Activated CD4-positive, alpha-beta memory T cell treated with anti-CD3 and anti-CD28 coated beads, Interleukin-2, amount 10 ng/mL, durations not matched to agents 7 days and 5 days (primary cell): Measurements from ENCODE around the gene IL12A. TPM values are rescaled to one million over a fixed set of nuclear protein-coding genes. Genes with fewer than 3 reads are reported as not detected.
A peak's percentile ranks its signal among the peaks of the same experiment; 100 is the strongest.

Experiments
- CTCF ChIA-PET: fragments of 350-600 bp; sonication (Branson Sonifier 250); formaldehyde crosslinking; loops from one replicate; lab custom pipeline; 2021; ENCODE audit warnings: antibody characterized with exemption, inconsistent platforms; lab: Charles Lee
- POLR2A ChIA-PET: fragments of 350-600 bp; sonication (Branson Sonifier 250); formaldehyde crosslinking; loops from one replicate; lab custom pipeline; 2021; ENCODE audit warnings: antibody characterized with exemption; lab: Charles Lee
- DNase-seq: peaks from one replicate; pipeline ENCODE4 v3.0.0-alpha.2; 2020
- H3K27ac Mint-ChIP-seq: one replicate; pipeline ENCODE4 v1.8.0; 2021; ENCODE audit warnings: mild to moderate bottlenecking, mixed read lengths
- H3K27me3 Mint-ChIP-seq: one replicate; pipeline ENCODE4 v1.8.0; 2021; ENCODE audit warnings: mixed read lengths
- H3K36me3 Mint-ChIP-seq: one replicate; pipeline ENCODE4 v1.8.0; 2021; ENCODE audit warnings: low read depth, mixed read lengths
- H3K4me1 Mint-ChIP-seq: one replicate; pipeline ENCODE4 v1.8.0; 2021; ENCODE audit warnings: mixed read lengths
- H3K4me3 Mint-ChIP-seq: one replicate; pipeline ENCODE4 v1.8.0; 2021; ENCODE audit warnings: mild to moderate bottlenecking, mixed read lengths
- H3K9me3 Mint-ChIP-seq: one replicate; pipeline ENCODE4 v1.8.0; 2021; ENCODE audit warnings: mixed read lengths
- total RNA-seq, 2 experiments: library from RNA; stranded (reverse); gene quantifications; one replicate each; pipeline ENCODE4 v1.2.3, GENCODE V29; 2021

The IL12A gene
- 1 to 10 TPM in 1 of 2 experiments, under 1 TPM in 1; 0.55 to 1.4 TPM for total RNA-seq

DNA sequence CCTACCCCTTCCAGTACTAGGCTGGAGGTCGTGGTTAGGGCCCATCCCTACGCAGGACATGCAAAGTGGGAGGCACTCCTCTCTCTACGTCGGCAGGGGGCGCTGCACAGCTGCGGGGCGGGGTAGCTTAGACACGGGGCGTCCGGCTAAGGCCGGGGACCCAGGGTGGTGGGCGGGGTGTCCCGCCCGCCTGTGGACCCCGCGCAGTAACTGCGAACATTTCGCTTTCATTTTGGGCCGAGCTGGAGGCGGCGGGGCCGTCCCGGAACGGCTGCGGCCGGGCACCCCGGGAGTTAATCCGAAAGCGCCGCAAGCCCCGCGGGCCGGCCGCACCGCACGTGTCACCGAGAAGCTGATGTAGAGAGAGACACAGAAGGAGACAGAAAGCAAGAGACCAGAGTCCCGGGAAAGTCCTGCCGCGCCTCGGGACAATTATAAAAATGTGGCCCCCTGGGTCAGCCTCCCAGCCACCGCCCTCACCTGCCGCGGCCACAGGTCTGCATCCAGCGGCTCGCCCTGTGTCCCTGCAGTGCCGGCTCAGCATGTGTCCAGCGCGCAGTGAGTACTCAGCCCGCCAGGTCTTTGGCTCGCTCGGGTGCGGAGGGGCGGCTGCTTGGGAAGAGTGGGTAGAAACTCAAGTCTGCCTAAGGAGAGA lies at the start of gene IL12A:
IL12A (plus strand) TSS at position 219 of the 655 bp plus-strand sequence.
- H3K4me1 Mint-ChIP-seq = peaks cover 17% of the 10 kb centered on the region
- peak; percentile 85 for DNase-seq
- H3K36me3 Mint-ChIP-seq = no peaks in the 10 kb centered on the region
- peaks cover 15% of the 10 kb centered on the region for H3K27me3 Mint-ChIP-seq
- H3K9me3 Mint-ChIP-seq = no peaks in the 10 kb centered on the region
- POLR2A ChIA-PET = interaction anchor here (1.0 to 1.8 kb wide), 2 partner anchors 27 to 460 kb away, joined by 3 to 5 read pairs; no protein-coding TSS in a partner anchor
- no peak within 1 kb of the TSS for H3K27ac Mint-ChIP-seq
- CTCF ChIA-PET = interaction anchor here (0.5 to 8.3 kb wide), 35 partner anchors 10 to 578 kb away, joined by 3 to 148 read pairs (median 4); no protein-coding TSS in a partner anchor
- H3K4me3 Mint-ChIP-seq = peak within 1 kb of the TSS; percentile 76

DNA sequence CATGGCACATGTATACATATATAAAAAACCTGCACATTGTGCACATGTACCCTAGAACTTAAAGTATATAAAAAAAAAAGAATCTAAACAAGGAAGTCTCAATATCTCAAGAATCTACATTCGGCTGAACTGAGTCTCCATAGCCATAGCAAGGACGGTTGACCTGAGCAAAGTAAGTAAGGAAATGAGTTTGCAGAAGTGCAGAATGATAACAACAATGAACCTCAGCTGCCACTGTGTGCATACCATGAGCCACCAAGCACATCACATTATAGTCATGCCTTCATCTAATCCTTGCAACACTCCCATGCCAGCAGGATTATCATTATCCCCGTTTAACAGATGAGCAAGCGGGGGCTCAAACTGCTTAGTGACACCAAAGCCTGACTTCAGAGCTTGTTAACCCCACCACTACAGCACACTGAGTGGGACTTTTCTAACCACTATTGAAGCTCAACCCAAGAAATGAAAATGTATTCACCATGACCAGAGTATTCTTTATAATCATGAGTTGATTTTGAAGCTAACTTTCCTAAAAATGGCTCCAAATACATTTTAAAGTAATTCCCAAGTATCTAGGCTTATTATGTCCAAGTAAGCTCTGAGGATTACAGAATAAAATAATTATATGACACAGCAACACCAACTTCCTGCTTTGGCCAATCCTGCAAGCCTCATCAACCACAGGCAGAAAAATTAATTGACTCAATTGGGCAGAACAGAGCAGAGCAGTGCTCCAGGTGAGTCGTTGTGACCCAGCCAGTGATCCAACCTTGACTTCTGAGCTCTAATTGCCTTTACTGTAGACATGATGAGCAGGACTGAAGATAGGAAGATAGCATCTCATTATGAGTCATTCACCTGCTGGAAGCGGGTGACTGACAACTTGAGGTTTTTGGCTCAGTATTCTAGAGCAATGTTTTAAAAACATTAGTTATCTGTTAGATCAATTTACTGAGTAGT lies 47.3 kb upstream of the IL12A start:
- no peak for DNase-seq
- ChIA-PET CTCF (interaction anchor here (0.9 to 1.5 kb wide), 3 partner anchors 21 to 47 kb away, joined by 3 to 5 read pairs (median 3); partner anchors contain the start of gene IL12A), POLR2A (no interaction called here)
- Mint-ChIP-seq H3K27ac (no peak overlapping the region), H3K9me3 (no peaks in the 10 kb centered on the region), H3K36me3 (no peaks in the 10 kb centered on the region), H3K4me3 (no peak overlapping the region), H3K27me3 (peaks cover 14% of the 10 kb centered on the region), H3K4me1 (peaks cover 12% of the 10 kb centered on the region)

DNA sequence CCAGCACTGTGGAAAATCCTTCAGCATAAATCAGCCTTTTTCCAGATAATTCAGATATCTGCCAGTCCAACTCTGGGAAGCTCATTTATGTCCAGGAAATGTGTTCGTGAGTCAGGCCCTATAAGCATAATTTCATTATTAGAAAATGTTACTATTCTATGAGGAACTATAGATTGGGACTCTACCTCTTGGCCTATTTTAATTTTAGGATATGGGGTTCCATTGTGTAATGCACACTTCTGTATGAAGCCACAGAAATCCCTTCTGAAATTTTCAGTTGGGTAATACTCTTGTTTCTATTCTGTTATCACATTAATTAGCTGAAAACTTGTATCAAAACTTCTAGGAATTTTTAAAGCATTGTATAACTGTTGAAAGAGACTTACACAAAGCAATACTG lies 43.9 kb upstream of the IL12A start:
- H3K4me1 Mint-ChIP-seq = peaks cover 12% of the 10 kb centered on the region
- no peaks in the 10 kb centered on the region for H3K9me3 Mint-ChIP-seq
- ChIA-PET CTCF (no interaction called here), POLR2A (no interaction called here)
- no peaks in the 10 kb centered on the region for H3K36me3 Mint-ChIP-seq
- no peak for DNase-seq
- H3K4me3 Mint-ChIP-seq = no peak overlapping the region
- H3K27me3 Mint-ChIP-seq = peaks cover 30% of the 10 kb centered on the region
- no peak overlapping the region for H3K27ac Mint-ChIP-seq

DNA sequence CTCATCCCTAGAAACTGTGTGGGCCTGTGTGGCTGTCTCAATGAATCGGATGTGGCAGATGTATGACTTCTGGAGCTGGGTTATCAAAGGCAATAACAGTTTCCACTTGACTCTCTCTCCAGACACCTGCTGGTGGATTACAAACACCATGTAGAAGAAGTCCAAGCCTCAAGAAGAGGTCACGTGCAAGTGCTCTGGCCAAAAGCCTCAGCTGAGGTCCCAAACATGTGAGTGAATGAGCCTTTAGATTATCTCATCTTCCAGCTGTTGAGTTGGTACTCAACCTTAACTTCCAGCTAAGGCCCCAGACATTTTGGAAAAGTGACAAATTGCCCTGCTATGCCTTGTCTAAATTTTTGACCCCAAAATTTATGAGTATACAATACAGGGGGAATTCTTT lies 42.7 kb upstream of the IL12A start:
- Mint-ChIP-seq H3K27me3 (peaks cover 36% of the 10 kb centered on the region), H3K4me1 (peaks cover 14% of the 10 kb centered on the region), H3K4me3 (no peak overlapping the region), H3K36me3 (no peaks in the 10 kb centered on the region), H3K27ac (no peak overlapping the region), H3K9me3 (no peaks in the 10 kb centered on the region)
- ChIA-PET POLR2A (no interaction called here), CTCF (no interaction called here)
- no peak for DNase-seq

DNA sequence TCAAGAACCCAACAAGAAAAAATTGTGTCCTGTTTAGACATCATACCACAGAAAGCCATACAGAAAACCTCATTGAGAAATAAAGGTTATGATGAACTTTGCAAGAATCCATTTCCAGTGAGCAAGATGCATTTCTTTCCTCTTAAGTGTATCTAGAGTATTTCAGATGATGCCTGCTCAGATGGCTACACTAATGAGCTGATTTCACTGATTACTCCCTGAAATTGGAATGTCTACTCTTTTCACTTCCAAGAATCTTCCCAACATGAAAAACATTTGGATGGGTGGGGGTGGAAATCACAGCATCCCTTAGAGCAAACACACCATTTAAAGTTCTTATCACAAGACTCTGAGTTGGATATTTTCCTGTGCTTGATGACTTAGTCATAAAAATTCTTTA lies 41.4 kb upstream of the IL12A start:
- H3K36me3 Mint-ChIP-seq = no peaks in the 10 kb centered on the region
- ChIA-PET CTCF (interaction anchor here (1.5 kb wide), 1 partner anchor 41 kb away, joined by 4 read pairs; the partner anchor contains the start of gene IL12A), POLR2A (no interaction called here)
- H3K27me3 Mint-ChIP-seq = peaks cover 44% of the 10 kb centered on the region
- H3K4me3 Mint-ChIP-seq = no peak overlapping the region
- H3K27ac Mint-ChIP-seq = no peak overlapping the region
- no peaks in the 10 kb centered on the region for H3K9me3 Mint-ChIP-seq
- peaks cover 3% of the 10 kb centered on the region for H3K4me1 Mint-ChIP-seq
- no peak for DNase-seq

DNA sequence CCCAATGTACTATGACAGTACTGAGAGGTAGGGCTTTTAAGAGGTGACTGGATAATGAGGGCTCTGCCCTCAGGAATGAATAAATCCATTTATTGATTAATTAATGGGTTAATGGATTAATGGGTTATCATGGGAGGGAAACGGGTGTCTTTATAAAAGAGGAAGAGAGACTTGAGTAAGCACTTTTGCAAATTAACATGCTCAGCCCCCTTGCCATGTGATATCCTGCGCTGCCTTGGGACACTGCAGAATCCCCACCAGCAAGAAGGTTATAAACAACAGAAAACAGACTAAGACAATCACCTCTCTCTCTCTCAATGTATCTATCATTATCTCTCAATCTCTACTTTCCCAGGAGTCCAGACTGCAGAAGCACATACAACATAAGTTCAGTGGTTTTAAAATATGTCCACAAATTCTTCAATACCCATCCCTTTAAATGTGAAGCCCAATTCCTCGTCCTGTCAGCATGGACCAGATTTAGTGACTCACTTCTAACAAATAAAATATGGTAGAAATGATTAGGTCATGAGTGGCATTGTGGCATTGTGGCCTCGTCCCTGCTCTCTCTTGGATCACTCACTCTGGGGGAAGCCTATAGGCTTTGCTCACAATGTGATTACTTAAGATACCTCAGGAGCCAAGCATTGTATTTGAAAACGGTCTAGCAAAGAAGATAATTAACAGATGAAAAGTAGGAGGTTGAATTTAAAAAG lies 40.0 kb upstream of the IL12A start:
- H3K27ac Mint-ChIP-seq = no peak overlapping the region
- ChIA-PET POLR2A (no interaction called here), CTCF (no interaction called here)
- peaks cover 47% of the 10 kb centered on the region for H3K27me3 Mint-ChIP-seq
- peaks cover 2% of the 10 kb centered on the region for H3K4me1 Mint-ChIP-seq
- DNase-seq = no peak
- no peaks in the 10 kb centered on the region for H3K36me3 Mint-ChIP-seq
- no peak overlapping the region for H3K4me3 Mint-ChIP-seq
- H3K9me3 Mint-ChIP-seq = no peaks in the 10 kb centered on the region

DNA sequence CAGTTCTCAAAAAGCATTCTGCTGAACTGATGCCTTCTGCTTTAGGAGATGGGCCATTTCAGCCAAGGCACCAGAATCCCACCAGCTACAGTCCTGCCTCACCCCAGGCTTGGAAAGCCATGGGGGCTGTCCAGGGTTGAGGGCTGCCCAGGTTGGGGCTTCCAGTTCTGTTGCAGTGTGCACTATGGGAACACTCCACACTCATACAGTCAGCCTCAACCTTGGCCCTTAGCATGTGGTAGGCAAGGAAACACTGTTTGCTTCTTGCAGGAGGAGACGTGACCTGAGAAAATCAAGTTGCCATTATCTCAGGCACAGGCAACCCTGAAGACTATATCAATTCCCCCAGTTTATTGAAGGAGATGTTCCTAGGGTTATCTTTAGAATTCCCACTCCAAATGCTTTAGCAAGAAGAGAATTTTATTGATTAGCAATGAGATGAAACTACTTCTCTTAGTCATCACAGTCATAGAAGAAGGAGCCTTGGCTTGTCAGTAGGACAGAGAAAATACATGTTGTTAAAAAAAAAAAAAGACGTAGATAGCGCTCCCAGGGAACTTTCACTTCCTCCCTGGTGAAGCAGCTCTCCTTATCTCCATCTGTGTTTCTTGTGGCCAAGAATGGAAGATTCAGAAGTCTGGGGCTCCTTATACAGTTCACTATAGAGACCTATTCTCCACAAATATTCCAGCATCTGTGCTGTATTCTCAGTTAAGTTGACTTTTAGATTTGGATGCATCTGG lies 38.3 kb upstream of the IL12A start:
- H3K36me3 Mint-ChIP-seq = no peaks in the 10 kb centered on the region
- POLR2A ChIA-PET = no interaction called here
- H3K27me3 Mint-ChIP-seq = peaks cover 50% of the 10 kb centered on the region
- CTCF ChIA-PET = no interaction called here
- no peaks in the 10 kb centered on the region for H3K9me3 Mint-ChIP-seq
- no peak overlapping the region for H3K4me3 Mint-ChIP-seq
- H3K4me1 Mint-ChIP-seq = peaks cover 2% of the 10 kb centered on the region
- H3K27ac Mint-ChIP-seq = no peak overlapping the region
- no peak for DNase-seq

DNA sequence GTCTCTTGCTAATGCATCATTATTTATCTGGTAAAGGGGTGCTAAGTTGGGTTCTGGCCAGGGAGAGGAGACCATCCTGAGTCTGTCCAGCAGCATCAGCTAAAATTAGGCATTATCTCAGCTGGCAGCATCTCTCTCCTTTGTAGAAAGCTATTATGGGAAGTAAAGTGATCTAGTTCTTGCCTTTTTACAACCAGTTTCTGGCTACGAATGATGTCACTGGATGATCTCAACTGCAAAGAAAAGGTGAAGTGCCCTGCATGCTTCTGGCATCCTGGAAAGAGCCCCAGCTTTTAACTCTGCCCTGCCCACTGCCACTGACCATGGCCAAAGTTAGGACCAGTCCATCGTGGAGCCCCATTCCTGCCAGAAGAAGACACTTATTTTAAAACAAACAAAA lies 37.1 kb upstream of the IL12A start:
- ChIA-PET CTCF (interaction anchor here (0.6 kb wide), 1 partner anchor 728 kb away, joined by 3 read pairs; no protein-coding TSS in a partner anchor), POLR2A (no interaction called here)
- peaks cover 2% of the 10 kb centered on the region for H3K4me1 Mint-ChIP-seq
- no peak overlapping the region for H3K4me3 Mint-ChIP-seq
- H3K27ac Mint-ChIP-seq = no peak overlapping the region
- H3K9me3 Mint-ChIP-seq = no peaks in the 10 kb centered on the region
- DNase-seq = no peak
- H3K36me3 Mint-ChIP-seq = no peaks in the 10 kb centered on the region
- H3K27me3 Mint-ChIP-seq = peaks cover 51% of the 10 kb centered on the region

DNA sequence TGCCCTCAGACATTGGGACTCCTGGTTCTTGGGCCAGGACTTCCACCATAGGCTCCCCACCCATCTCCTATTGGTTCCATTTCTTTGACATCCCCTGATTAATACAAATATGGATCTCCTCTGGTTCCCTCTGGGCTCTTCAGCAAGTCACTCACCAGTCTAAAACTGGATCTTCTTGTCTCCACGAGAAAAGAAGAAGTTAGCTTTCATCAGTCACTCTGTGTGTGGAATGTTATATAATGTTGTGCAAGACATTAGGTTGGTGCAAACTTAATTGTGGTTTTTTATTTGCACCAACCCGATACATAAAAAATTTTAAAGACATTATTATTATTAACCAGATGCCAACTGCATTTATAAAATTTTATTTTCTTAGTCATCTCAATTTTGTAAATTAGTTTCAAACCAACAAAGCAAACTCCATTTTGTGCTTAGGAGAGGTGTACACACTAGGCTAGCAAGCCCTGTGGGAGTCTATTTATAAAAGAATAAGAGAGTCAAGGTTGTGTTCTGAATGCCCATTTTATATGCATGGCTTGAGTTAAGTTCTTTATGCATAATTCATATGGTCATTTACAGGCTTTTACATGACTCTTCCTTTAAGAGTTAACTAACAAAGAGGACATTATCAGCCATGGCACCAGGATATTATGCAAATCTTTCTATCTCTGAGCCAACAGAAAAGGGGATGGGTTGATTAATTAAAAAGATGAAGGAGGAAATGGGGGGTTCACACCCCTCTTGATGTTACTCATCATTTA lies 35.1 kb upstream of the IL12A start:
- Mint-ChIP-seq H3K9me3 (no peaks in the 10 kb centered on the region), H3K27me3 (peaks cover 47% of the 10 kb centered on the region), H3K36me3 (no peaks in the 10 kb centered on the region), H3K4me3 (no peak overlapping the region), H3K4me1 (peaks cover 2% of the 10 kb centered on the region), H3K27ac (no peak overlapping the region)
- no peak for DNase-seq
- POLR2A ChIA-PET = no interaction called here
- CTCF ChIA-PET = no interaction called here

DNA sequence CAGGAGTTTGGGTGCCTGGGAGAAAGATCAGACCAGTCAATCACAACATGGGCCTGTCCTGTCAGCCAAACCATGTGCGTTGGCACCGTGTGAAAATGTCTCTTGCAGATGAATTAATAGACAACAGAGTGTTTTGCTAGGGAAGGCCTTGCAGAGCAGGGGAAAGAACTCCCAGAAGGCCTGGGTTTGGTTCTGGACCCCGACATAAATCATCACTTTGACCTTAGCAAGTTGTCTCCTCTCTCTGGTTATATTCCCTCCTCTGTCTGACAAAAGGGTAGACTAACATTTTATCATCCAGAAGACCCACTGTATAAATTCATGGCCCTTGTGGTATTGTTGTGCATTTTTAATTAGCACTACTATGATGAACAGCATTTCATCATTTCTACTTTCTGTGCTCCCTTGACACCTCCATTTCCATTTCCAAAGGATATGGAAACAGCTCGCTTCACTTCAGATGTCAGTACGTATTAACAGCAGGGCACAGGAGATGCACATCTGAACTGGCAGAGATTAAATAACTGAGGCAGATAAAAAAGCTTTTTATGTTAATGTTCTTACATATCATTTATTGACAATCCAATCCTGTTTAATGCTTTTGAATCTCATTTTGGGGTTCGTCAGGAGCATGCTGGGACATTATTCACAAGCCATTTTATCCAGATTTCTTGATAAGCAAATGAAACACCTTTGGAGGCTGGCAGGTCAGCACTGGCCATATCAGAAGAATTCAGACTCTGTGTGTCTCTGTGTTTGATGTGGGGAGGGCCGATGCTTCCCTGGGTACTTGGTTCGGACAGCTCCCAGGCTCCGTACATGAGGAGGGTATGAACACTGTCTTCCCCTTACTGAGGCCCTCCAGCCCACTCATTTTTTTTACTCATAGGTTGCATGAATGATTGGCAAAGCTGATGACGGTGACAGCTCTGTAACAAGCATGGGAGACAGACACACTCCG lies 28.2 kb upstream of the IL12A start:
- Mint-ChIP-seq H3K27ac (no peak overlapping the region), H3K36me3 (no peaks in the 10 kb centered on the region), H3K9me3 (no peaks in the 10 kb centered on the region), H3K27me3 (peaks cover 20% of the 10 kb centered on the region), H3K4me1 (peaks cover 3% of the 10 kb centered on the region), H3K4me3 (no peak overlapping the region)
- no peak for DNase-seq
- ChIA-PET CTCF (interaction anchor here (1.1 to 1.8 kb wide), 4 partner anchors 21 to 75 kb away, joined by 3 to 6 read pairs (median 3); partner anchors contain the start of gene IL12A), POLR2A (no interaction called here)
